Activated CD8-positive, alpha-beta T cell treated with anti-CD3 and anti-CD28 coated beads for 36 hours (primary cell): ENCODE results near the gene GOLT1A. TPM values are rescaled to one million over a fixed set of nuclear protein-coding genes. Genes with fewer than 3 reads are reported as not detected.

Experiments used
- ATAC-seq: fragments of 200-7000 bp; cut with Tn5 transposase; one replicate; pipeline ENCODE4 v1.10.0; 2021; ENCODE audit warnings: mild to moderate bottlenecking, moderate library complexity
- CTCF ChIA-PET: fragments of 350-600 bp; sonication (Branson Sonifier 250); formaldehyde crosslinking; loops from one replicate; lab custom pipeline; 2021; ENCODE audit warnings: antibody characterized with exemption; lab: Charles Lee
- POLR2A ChIA-PET: fragments of 350-600 bp; sonication (Branson Sonifier 250); formaldehyde crosslinking; loops from one replicate; lab custom pipeline; 2021; ENCODE audit warnings: antibody characterized with exemption; lab: Charles Lee
- DNase-seq: peaks from one replicate; pipeline ENCODE4 v3.0.0-alpha.2; 2020
- H3K27ac Mint-ChIP-seq: one replicate; pipeline ENCODE4 v1.8.0; 2021; ENCODE audit warnings: mild to moderate bottlenecking, mixed read lengths
- H3K27me3 Mint-ChIP-seq: one replicate; pipeline ENCODE4 v1.8.0; 2021; ENCODE audit warnings: mixed read lengths
- H3K36me3 Mint-ChIP-seq: one replicate; pipeline ENCODE4 v1.8.0; 2021; ENCODE audit warnings: low read depth, mixed read lengths
- H3K4me1 Mint-ChIP-seq: one replicate; pipeline ENCODE4 v1.8.0; 2021; ENCODE audit warnings: low read depth, mixed read lengths
- H3K4me3 Mint-ChIP-seq: one replicate; pipeline ENCODE4 v1.8.0; 2021; ENCODE audit warnings: mild to moderate bottlenecking, moderate library complexity, mixed read lengths
- H3K9me3 Mint-ChIP-seq: one replicate; pipeline ENCODE4 v1.8.0; 2021; ENCODE audit warnings: mixed read lengths
- CTCF ChIP-seq: fragments of 200-600 bp; IDR thresholded peaks from one replicate; pipeline ENCODE4 v1.8.0; 2022; ENCODE audit warnings: antibody characterized with exemption, mild to moderate bottlenecking
- intact Hi-C: fragments of 100-400 bp; cut with micrococcal nuclease; formaldehyde crosslinking; loops from one replicate; pipeline ENCODE4 v1.10.0; 2022
- total RNA-seq, 2 experiments: library from RNA; stranded (reverse); gene quantifications; one replicate each; pipeline ENCODE4 v1.2.3, GENCODE V29; 2021

The GOLT1A gene
- total RNA-seq, 2 experiments from 2014 or later = not detected

- no peaks in the 10 kb centered on the region for H3K36me3 Mint-ChIP-seq
- ATAC-seq = no peak
- ChIA-PET CTCF (interaction anchor here (1.9 kb wide), 1 partner anchor 20 kb away, joined by 6 read pairs; no protein-coding TSS in a partner anchor), POLR2A (no interaction called here)
- no peak overlapping the region for H3K4me3 Mint-ChIP-seq
- no peaks in the 10 kb centered on the region for H3K9me3 Mint-ChIP-seq
- no peak for TF ChIP-seq CTCF
- H3K27ac Mint-ChIP-seq = no peak overlapping the region
- no peak for DNase-seq
- H3K4me1 Mint-ChIP-seq = peaks cover 17% of the 10 kb centered on the region
- intact Hi-C loops = no loop called here
- peaks cover 24% of the 10 kb centered on the region for H3K27me3 Mint-ChIP-seq
Observed at GRCh38 chr1:204186597-204186996, 27.2 kb downstream of the GOLT1A start.

- no peaks in the 10 kb centered on the region for H3K36me3 Mint-ChIP-seq
- ChIA-PET POLR2A (no interaction called here), CTCF (interaction anchor here (1.6 to 2.0 kb wide), 2 partner anchors 26 to 78 kb away, joined by 3 to 5 read pairs; no protein-coding TSS in a partner anchor)
- DNase-seq (no peak), ATAC-seq (no peak)
- intact Hi-C loops = no loop called here
- H3K4me1 Mint-ChIP-seq = no peaks in the 10 kb centered on the region
- H3K27me3 Mint-ChIP-seq = no peaks in the 10 kb centered on the region
- no peak overlapping the region for H3K4me3 Mint-ChIP-seq
- no peak overlapping the region for H3K27ac Mint-ChIP-seq
- TF ChIP-seq CTCF = no peak
- H3K9me3 Mint-ChIP-seq = no peaks in the 10 kb centered on the region
Observed at GRCh38 chr1:204181116-204181515, 32.7 kb downstream of the GOLT1A start.

- Mint-ChIP-seq H3K9me3 (no peaks in the 10 kb centered on the region), H3K27me3 (no peaks in the 10 kb centered on the region), H3K36me3 (no peaks in the 10 kb centered on the region), H3K4me3 (no peak overlapping the region), H3K4me1 (no peaks in the 10 kb centered on the region), H3K27ac (no peak overlapping the region)
- ATAC-seq = no peak
- DNase-seq = no peak
- ChIA-PET POLR2A (no interaction called here), CTCF (interaction anchor here (0.7 to 2.0 kb wide), 4 partner anchors 27 to 183 kb away, joined by 3 to 5 read pairs (median 4); no protein-coding TSS in a partner anchor)
- TF ChIP-seq CTCF = no peak
- intact Hi-C loops = no loop called here
Observed at GRCh38 chr1:204180133-204180532, 33.7 kb downstream of the GOLT1A start.

GRCh38 chr1:204178487-204179281 lies 35.1 kb downstream of the GOLT1A start:
- no peak overlapping the region for H3K4me3 Mint-ChIP-seq
- intact Hi-C loops = no loop called here
- DNase-seq (no peak), ATAC-seq (no peak)
- H3K36me3 Mint-ChIP-seq = no peaks in the 10 kb centered on the region
- no peak overlapping the region for H3K27ac Mint-ChIP-seq
- H3K9me3 Mint-ChIP-seq = no peaks in the 10 kb centered on the region
- no peaks in the 10 kb centered on the region for H3K4me1 Mint-ChIP-seq
- ChIA-PET POLR2A (no interaction called here), CTCF (interaction anchor here (1.1 to 2.5 kb wide), 3 partner anchors 11 to 52 kb away, joined by 3 to 6 read pairs (median 5); no protein-coding TSS in a partner anchor)
- no peak for TF ChIP-seq CTCF
- peaks cover 3% of the 10 kb centered on the region for H3K27me3 Mint-ChIP-seq

DNA sequence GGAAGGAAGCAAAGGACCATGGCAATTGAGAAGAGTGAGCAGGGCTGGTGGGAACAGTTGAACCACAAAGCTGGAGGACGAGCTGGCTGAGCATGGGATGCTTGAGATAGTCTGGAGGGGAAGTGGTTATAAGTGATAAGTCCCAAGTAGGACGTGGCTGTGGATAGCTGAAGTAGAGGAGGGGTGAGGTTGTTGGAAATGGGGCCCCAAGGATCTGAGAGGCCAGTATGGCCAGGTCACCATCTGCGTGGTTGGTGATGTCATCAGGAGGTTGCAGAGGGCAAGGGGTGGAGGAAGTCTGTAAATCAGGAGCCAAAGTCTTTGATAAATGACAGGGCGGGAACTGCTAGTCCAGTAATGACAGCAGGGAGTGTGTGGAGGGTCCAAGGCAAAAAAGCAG lies 36.7 kb downstream of the GOLT1A start:
- Mint-ChIP-seq H3K4me1 (no peaks in the 10 kb centered on the region), H3K27me3 (peaks cover 3% of the 10 kb centered on the region), H3K9me3 (peaks cover 2% of the 10 kb centered on the region), H3K36me3 (no peaks in the 10 kb centered on the region), H3K27ac (no peak overlapping the region), H3K4me3 (no peak overlapping the region)
- ChIA-PET CTCF (interaction anchor here (2.5 to 6.9 kb wide), 2 partner anchors 10 to 14 kb away, joined by 5 to 36 read pairs; no protein-coding TSS in a partner anchor), POLR2A (no interaction called here)
- no peak for TF ChIP-seq CTCF
- intact Hi-C loops = no loop called here
- ATAC-seq (no peak), DNase-seq (no peak)
